T47D (cell line): Measurements from ENCODE around the gene VPS37D.
"Not testable (repeated sequence)": the region's sequence is repeated elsewhere in the genome, so short reads cannot be mapped to it uniquely, and the experiment has no call there.

ENCODE experiments used
- DNase-seq, 2 experiments: peaks; one replicate each; pipeline versions ENCODE4 v3.0.0 to v3.0.0-alpha.2; 2011 to 2012; ENCODE audit warnings: low read depth in 1 of 2, low spot score in 1 of 2
- JUND ChIP-seq: IDR thresholded peaks from 2 replicates; pipeline ENCODE4 v1.6.1; 2012; ENCODE audit warnings: low read depth
- in situ Hi-C: cut with HindIII; loops from 2 replicates; pipeline ENCODE4 v1.10.0; 2016; ENCODE audit warnings: low sequenced_read_pairs, low pct_unique_long_range_greater_than_20kb

Gene VPS37D

GRCh38 chr7:73667344-73668102 lies at the start of gene VPS37D:
TSS of gene VPS37D (plus strand) at chr7:73667831. CDS start at chr7:73667959, 128 bp downstream.
- no peak for TF ChIP-seq JUND
- DNase-seq, result peak; percentile 96 to 97
- in situ Hi-C loops, result no loop called here

- TF ChIP-seq JUND, result no peak
- in situ Hi-C loops, result no loop called here
- DNase-seq, result no peak
Observed at GRCh38 chr7:73618538-73618937, 49.1 kb upstream of the VPS37D start.

GRCh38 chr7:73619394-73619793 lies 48.2 kb upstream of the VPS37D start:
- in situ Hi-C loops, result not testable (repeated sequence)

GRCh38 chr7:73621168-73622063 lies 46.2 kb upstream of the VPS37D start:
- in situ Hi-C loops, result no loop called here
- no peak for DNase-seq
- TF ChIP-seq JUND, result no peak

More at GRCh38 chr7:73619394-73619793, 48.2 kb upstream of the VPS37D start:
- DNase-seq, result not testable (repeated sequence)

GRCh38 chr7:73622527-73622908 lies 45.1 kb upstream of the VPS37D start:
- no peak for DNase-seq
- TF ChIP-seq JUND, result no peak

GRCh38 chr7:73622909-73623797 lies 44.5 kb upstream of the VPS37D start:
- no peak for TF ChIP-seq JUND
- in situ Hi-C loops, result no loop called here
- DNase-seq, result no peak

More at GRCh38 chr7:73622527-73622908, 45.1 kb upstream of the VPS37D start:
- in situ Hi-C loops, result no loop called here

- in situ Hi-C loops, result no loop called here
- TF ChIP-seq JUND, result no peak
- DNase-seq, result peak; percentile 97 to 100
Observed at GRCh38 chr7:73623798-73624668, 43.6 kb upstream of the VPS37D start, which contains the start of gene MLXIPL. TSS of gene MLXIPL (minus strand) at chr7:73624522. CDS start at chr7:73624492, 30 bp downstream.

GRCh38 chr7:73624669-73625001 lies 43.0 kb upstream of the VPS37D start:
- DNase-seq, result no peak
- no peak for TF ChIP-seq JUND
- in situ Hi-C loops, result no loop called here

GRCh38 chr7:73625276-73625675 lies 42.4 kb upstream of the VPS37D start:
- DNase-seq, result no peak
- in situ Hi-C loops, result no loop called here
- no peak for TF ChIP-seq JUND

GRCh38 chr7:73626814-73627213 lies 40.8 kb upstream of the VPS37D start:
- in situ Hi-C loops, result no loop called here
- no peak for TF ChIP-seq JUND

GRCh38 chr7:73628504-73628903 lies 39.1 kb upstream of the VPS37D start:
- DNase-seq, result no peak
- in situ Hi-C loops, result no loop called here
- TF ChIP-seq JUND, result no peak

More at GRCh38 chr7:73626814-73627213, 40.8 kb upstream of the VPS37D start:
- DNase-seq, result peak in 1 of 2 experiments; percentile 29

- no peak for DNase-seq
- TF ChIP-seq JUND, result no peak
- in situ Hi-C loops, result no loop called here
Observed at GRCh38 chr7:73631558-73631957, 36.1 kb upstream of the VPS37D start.
